K562 (cell line): ENCODE data around the gene TENT4A. TPM values are rescaled to one million over a fixed set of nuclear protein-coding genes. Genes with fewer than 3 reads are reported as not detected.

Experiments
- BHLHE40 ChIP-seq: IDR thresholded peaks from 2 replicates; pipeline ENCODE4 v1.6.1; 2011; ENCODE audit warnings: low read length, improper control_type of control experiment
- BRCA1 ChIP-seq, 2 experiments: fragments of 450-650 bp in 1 of 2; sonication (generic) in 1 of 2; formaldehyde crosslinking in 1 of 2; IDR thresholded peaks; 2 replicates each; pipeline versions ENCODE4 v1.5.0 to v1.6.1; 2017 to 2020; ENCODE audit warnings: mild to moderate bottlenecking in 1 of 2, missing genetic modification reagents in 1 of 2
- CAMTA2 ChIP-seq: fragments of 250-450 bp; sonication (Bioruptor Pico); conservative IDR thresholded peaks from 2 replicates; pipeline ENCODE4 v1.5.1; 2022
- CHD7 ChIP-seq: fragments of 200-600 bp; sonication (generic); IDR thresholded peaks from one replicate; pipeline ENCODE4 v1.6.1; 2012; ENCODE audit warnings: mild to moderate bottlenecking, low read depth, low read length, inconsistent platforms
- CTCFL ChIP-seq: IDR thresholded peaks from 2 replicates; pipeline ENCODE4 v1.6.1; 2011; ENCODE audit warnings: borderline replicate concordance, low read depth, mild to moderate bottlenecking, moderate library complexity, low read length; ENCODE audit not compliant: insufficient read depth, poor library complexity, severe bottlenecking
- CXXC5 ChIP-seq: fragments of 250-450 bp; sonication (Bioruptor Pico); IDR thresholded peaks from 2 replicates; pipeline ENCODE4 v1.8.0; 2022; ENCODE audit warnings: inconsistent platforms, mild to moderate bottlenecking, moderate library complexity
- L3MBTL2 ChIP-seq: fragments of 450-650 bp; IDR thresholded peaks from 2 replicates; pipeline ENCODE4 v1.6.1; 2016; ENCODE audit warnings: mild to moderate bottlenecking, moderate library complexity
- NR0B1 ChIP-seq: fragments of 450-650 bp; IDR thresholded peaks from one replicate; pipeline ENCODE4 v1.6.1; 2018; ENCODE audit warnings: mild to moderate bottlenecking, moderate library complexity; ENCODE audit not compliant: partially characterized antibody
- NR2F6 ChIP-seq: fragments of 450-650 bp; formaldehyde crosslinking; IDR thresholded peaks from 2 replicates; pipeline ENCODE4 v1.4.0; 2020; ENCODE audit warnings: mild to moderate bottlenecking
- PPARD ChIP-seq: fragments of 250-450 bp; sonication (Bioruptor Pico); IDR thresholded peaks from 2 replicates; pipeline ENCODE4 v1.8.0; 2022; ENCODE audit warnings: inconsistent platforms, mild to moderate bottlenecking, moderate library complexity
- RBBP5 ChIP-seq: fragments of 200-600 bp; sonication (generic); IDR thresholded peaks from 2 replicates; pipeline ENCODE4 v1.6.1; 2012; ENCODE audit warnings: borderline replicate concordance, mild to moderate bottlenecking, low read length, control low read depth, inconsistent platforms; ENCODE audit not compliant: insufficient read depth, poor library complexity, severe bottlenecking
- SMARCA4 ChIP-seq: fragments of 450-650 bp; IDR thresholded peaks from 2 replicates; pipeline ENCODE4 v1.6.1; 2016
- TRIM24 ChIP-seq, 2 experiments: fragments of 450-650 bp; IDR thresholded peaks; 2 replicates each; pipeline ENCODE4 v1.6.1; 2016
- ZZZ3 ChIP-seq: fragments of 450-650 bp; IDR thresholded peaks from 2 replicates; pipeline ENCODE4 v1.6.1; 2016; ENCODE audit warnings: antibody characterized with exemption, mild to moderate bottlenecking, moderate library complexity
- polyA plus RNA-seq, 8 experiments: library from polyadenylated mRNA; depleted of rRNA in 4 of 8; stranded (reverse) in 5 of 8; unstranded in 3 of 8; fragments of >200 nt; fragmentation: Nextera tagmentation in 2 of 8; fragmentation: Illumina TruSeq in 1 of 8; extraction: Ambion mirVana in 2 of 8; extraction: Trizol in 1 of 8; gene quantifications; 2 replicates each; pipeline versions ENCODE4 v1.2.1 to v1.2.3, GENCODE V29; 2011 to 2014; ENCODE audit warnings: inconsistent platforms in 1 of 8, missing spikeins in 1 of 8
- total RNA-seq, 7 experiments: library from RNA; depleted of rRNA in 6 of 7; stranded (reverse); fragments of >200 nt in 6 of 7; fragmentation: Illumina TruSeq in 2 of 7; extraction: Trizol in 2 of 7; gene quantifications; 2 replicates each; pipeline versions ENCODE4 v1.2.1 to v1.2.3, GENCODE V29; 2011 to 2021; ENCODE audit warnings: low replicate concordance in 1 of 7

Gene TENT4A
- total and polyA plus RNA-seq, 9 of the 15 experiments (the other 6 are each of a cell fraction or from before 2014, with no cell fraction given), result 1.3 to 27.3 (median 13.0) TPM

- no peak for TF ChIP-seq NR0B1
- no peak for TF ChIP-seq SMARCA4
- TF ChIP-seq CAMTA2 (CRISPR knock-in tag), result no peak
- no peak for TF ChIP-seq BRCA1 (IDR thresholded peaks at IDR 0.05)
- no peak for TF ChIP-seq BRCA1 (CRISPR knock-in tag; IDR thresholded peaks at IDR 0.05)
- no peak for TF ChIP-seq BHLHE40
- no peak for TF ChIP-seq NR2F6 (CRISPR knock-in tag)
- TF ChIP-seq CTCFL, result no peak
- TF ChIP-seq L3MBTL2, result peak; percentile 60; the same call in 1 of the 2 replicates
- no peak for TF ChIP-seq CHD7
- no peak for TF ChIP-seq RBBP5
- no peak for TF ChIP-seq PPARD (CRISPR knock-in tag)
- TF ChIP-seq ZZZ3, result no peak
- TF ChIP-seq TRIM24 (IDR thresholded peaks at IDR 0.05), result no peak
- no peak for TF ChIP-seq CXXC5
Measured at GRCh38 chr5:6780802-6781391, 67.7 kb downstream of the TENT4A start (continued).
